ENCODE measurements around the gene FBN2.

Gene FBN2

GRCh38 chr5:128537221-128537999 is 635 bp downstream of the FBN2 start:
- TF ChIP-seq CEBPB (IDR thresholded peaks at IDR 0.05) (no peak; the same call in 1 of the 2 replicates), MAX (IDR thresholded peaks at IDR 0.05) (no peak; the same call in none of the 2 replicates), REST (IDR thresholded peaks at IDR 0.05; ENCODE audit: low read depth) (no peak), FOXM1 (IDR thresholded peaks at IDR 0.05; ENCODE audit: borderline replicate concordance, low read depth) (no peak)

- TF ChIP-seq RAD21 (IDR thresholded peaks at IDR 0.05; ENCODE audit: low read depth) (no peak), CEBPB (IDR thresholded peaks at IDR 0.05) (no peak), REST (IDR thresholded peaks at IDR 0.05; ENCODE audit: low read depth) (no peak), FOXM1 (IDR thresholded peaks at IDR 0.05; ENCODE audit: borderline replicate concordance, low read depth) (no peak), MAX (IDR thresholded peaks at IDR 0.05) (no peak), NFIC (IDR thresholded peaks at IDR 0.05) (no peak), CREB1 (IDR thresholded peaks at IDR 0.05; ENCODE audit: low read depth) (no peak), TCF12 (IDR thresholded peaks at IDR 0.05; ENCODE audit: low read depth) (no peak)
Observed at GRCh38 chr5:128536254-128537220, 1.5 kb downstream of the FBN2 start.

- TF ChIP-seq CREB1 (IDR thresholded peaks at IDR 0.05; ENCODE audit: low read depth) (no peak), EGR1 (IDR thresholded peaks at IDR 0.05) (no peak), REST (IDR thresholded peaks at IDR 0.05; ENCODE audit: low read depth) (no peak), TCF12 (IDR thresholded peaks at IDR 0.05; ENCODE audit: low read depth) (no peak), TAF1 (IDR thresholded peaks at IDR 0.05; ENCODE audit: low read depth) (no peak), TEAD4 (IDR thresholded peaks at IDR 0.05) (no peak), FOXM1 (IDR thresholded peaks at IDR 0.05; ENCODE audit: borderline replicate concordance, low read depth) (no peak), RAD21 (IDR thresholded peaks at IDR 0.05; ENCODE audit: low read depth) (no peak), ZBTB7A (IDR thresholded peaks at IDR 0.05; ENCODE audit: low read depth) (no peak), EP300 (IDR thresholded peaks at IDR 0.05; ENCODE audit: borderline replicate concordance) (no peak), YY1 (IDR thresholded peaks at IDR 0.05; ENCODE audit: low read depth) (no peak), USF1 (IDR thresholded peaks at IDR 0.05) (no peak), CEBPB (IDR thresholded peaks at IDR 0.05) (no peak), NFIC (IDR thresholded peaks at IDR 0.05) (no peak), MAX (IDR thresholded peaks at IDR 0.05) (no peak)
Observed at GRCh38 chr5:128535251-128535650, 2.8 kb downstream of the FBN2 start.

GRCh38 chr5:128534726-128535125 is 3.3 kb downstream of the FBN2 start:
- TF ChIP-seq CREB1 (IDR thresholded peaks at IDR 0.05; ENCODE audit: low read depth) (0 out of 2 replicates have a peak, but pooled peaks have one; percentile 28), RAD21 (IDR thresholded peaks at IDR 0.05; ENCODE audit: low read depth) (no peak), YY1 (IDR thresholded peaks at IDR 0.05; ENCODE audit: low read depth) (peak; percentile 82), REST (IDR thresholded peaks at IDR 0.05; ENCODE audit: low read depth) (no peak), NFIC (IDR thresholded peaks at IDR 0.05) (peak; percentile 83), TCF12 (IDR thresholded peaks at IDR 0.05; ENCODE audit: low read depth) (peak; percentile 82), MAX (IDR thresholded peaks at IDR 0.05) (0 out of 2 replicates have a peak, but pooled peaks have one; percentile 14), EP300 (IDR thresholded peaks at IDR 0.05; ENCODE audit: borderline replicate concordance) (peak; percentile 78), USF1 (IDR thresholded peaks at IDR 0.05) (no peak), EGR1 (IDR thresholded peaks at IDR 0.05) (no peak), CEBPB (IDR thresholded peaks at IDR 0.05) (no peak), TEAD4 (IDR thresholded peaks at IDR 0.05) (peak; percentile 74), TAF1 (IDR thresholded peaks at IDR 0.05; ENCODE audit: low read depth) (no peak), ZBTB7A (IDR thresholded peaks at IDR 0.05; ENCODE audit: low read depth) (no peak)
